NCI-H774 (cell line): Measurements from ENCODE around the gene WNT7B.
"Not testable (repeated sequence)": the region's sequence is repeated elsewhere in the genome, so short reads cannot be mapped to it uniquely, and the experiment has no call there.

Experiments used
- DNase-seq: peaks from one replicate; lab custom pipeline; 2025; lab: John Stamatoyannopoulos, UW

The WNT7B gene

GRCh38 chr22:46008291-46008690, 31.3 kb upstream of the WNT7B start:
- DNase-seq = no peak

- peak; percentile 52 for DNase-seq
Measured at GRCh38 chr22:46007848-46008261, 30.9 kb upstream of the WNT7B start.

- peak; percentile 8 for DNase-seq
Measured at GRCh38 chr22:46007003-46007847, 30.3 kb upstream of the WNT7B start.

GRCh38 chr22:46006379-46007002, 29.5 kb upstream of the WNT7B start:
- peak; percentile 66 for DNase-seq

- DNase-seq = not testable (repeated sequence)
Measured at GRCh38 chr22:46005116-46005705, 28.2 kb upstream of the WNT7B start.

- DNase-seq = no peak
Measured at GRCh38 chr22:46004105-46004866, 27.3 kb upstream of the WNT7B start.

- no peak for DNase-seq
Measured at GRCh38 chr22:46003271-46004091, 26.5 kb upstream of the WNT7B start.

GRCh38 chr22:46002757-46003270, 25.9 kb upstream of the WNT7B start:
- no peak for DNase-seq

GRCh38 chr22:46001426-46002106, 24.6 kb upstream of the WNT7B start:
- peak; percentile 35 for DNase-seq

- no peak for DNase-seq
Measured at GRCh38 chr22:46001046-46001425, 24.1 kb upstream of the WNT7B start.

- DNase-seq = no peak
Measured at GRCh38 chr22:46000081-46001027, 23.4 kb upstream of the WNT7B start.

- DNase-seq = peak; percentile 54
Measured at GRCh38 chr22:45999379-45999971, 22.5 kb upstream of the WNT7B start.

GRCh38 chr22:45998638-45999378, 21.8 kb upstream of the WNT7B start:
- DNase-seq = no peak

GRCh38 chr22:45997777-45998637, 21.0 kb upstream of the WNT7B start:
- peak; percentile 21 for DNase-seq

GRCh38 chr22:45997077-45997776, 20.3 kb upstream of the WNT7B start:
- DNase-seq = peak; percentile 70

- no peak for DNase-seq
Measured at GRCh38 chr22:45996241-45997076, 19.5 kb upstream of the WNT7B start.
